Activated CD4-positive, alpha-beta T cell treated with anti-CD3 and anti-CD28 coated beads, Interleukin-2, amount 10 ng/mL, durations not matched to agents 7 days and 5 days (primary cell): Measurements from ENCODE around the gene GEMIN4. TPM values are rescaled to one million over a fixed set of nuclear protein-coding genes. Genes with fewer than 3 reads are reported as not detected.
"Not testable (repeated sequence)": the region's sequence is repeated elsewhere in the genome, so short reads cannot be mapped to it uniquely, and the experiment has no call there.

ENCODE experiments used
- CTCF ChIA-PET: fragments of 350-600 bp; sonication (Branson Sonifier 250); formaldehyde crosslinking; loops from one replicate; lab custom pipeline; 2021; ENCODE audit warnings: antibody characterized with exemption; lab: Charles Lee
- POLR2A ChIA-PET: fragments of 350-600 bp; sonication (Branson Sonifier 250); formaldehyde crosslinking; loops from one replicate; lab custom pipeline; 2021; ENCODE audit warnings: antibody characterized with exemption; lab: Charles Lee
- DNase-seq: peaks from one replicate; pipeline ENCODE4 v3.0.0-alpha.2; 2020
- H3K27ac Mint-ChIP-seq: one replicate; pipeline ENCODE4 v1.8.0; 2021; ENCODE audit warnings: mild to moderate bottlenecking, moderate library complexity, mixed read lengths
- H3K27me3 Mint-ChIP-seq: one replicate; pipeline ENCODE4 v1.8.0; 2021; ENCODE audit warnings: mixed read lengths
- H3K36me3 Mint-ChIP-seq: one replicate; pipeline ENCODE4 v1.8.0; 2021; ENCODE audit warnings: low read depth, mixed read lengths
- H3K4me1 Mint-ChIP-seq: one replicate; pipeline ENCODE4 v1.8.0; 2021; ENCODE audit warnings: mixed read lengths
- H3K4me3 Mint-ChIP-seq: one replicate; pipeline ENCODE4 v1.8.0; 2021; ENCODE audit warnings: mild to moderate bottlenecking, moderate library complexity, mixed read lengths
- H3K9me3 Mint-ChIP-seq: one replicate; pipeline ENCODE4 v1.8.0; 2021; ENCODE audit warnings: mixed read lengths
- total RNA-seq, 2 experiments: library from RNA; stranded (reverse); gene quantifications; one replicate each; pipeline ENCODE4 v1.2.3, GENCODE V29; 2021

Gene GEMIN4
- total RNA-seq, 2 experiments from 2014 or later, result 29.1 to 35.7 TPM

DNA sequence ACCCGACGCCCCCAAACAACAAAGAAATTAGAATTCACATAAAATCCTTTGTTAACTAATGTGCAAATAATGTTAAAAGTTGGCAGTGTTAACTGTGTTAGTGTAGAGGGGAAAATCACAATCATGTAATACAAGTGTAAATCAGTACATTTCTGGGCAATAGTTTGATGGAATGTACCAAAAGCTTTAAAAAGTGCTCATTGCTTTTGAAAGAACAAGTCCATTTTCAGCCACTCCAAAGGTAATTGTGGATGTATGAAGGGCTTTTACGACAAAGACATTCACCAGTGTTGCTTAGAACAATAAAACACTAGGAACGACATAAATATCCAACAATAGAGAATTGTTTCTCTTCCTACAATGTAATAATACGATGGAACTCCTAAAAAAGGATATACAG is 21.0 kb upstream of the GEMIN4 start:
- DNase-seq, result no peak
- no peak overlapping the region for H3K27ac Mint-ChIP-seq
- ChIA-PET CTCF (interaction anchor here (0.7 kb wide), 1 partner anchor 18 kb away, joined by 3 read pairs; no protein-coding TSS in a partner anchor), POLR2A (no interaction called here)
- H3K9me3 Mint-ChIP-seq, result no peaks in the 10 kb centered on the region
- H3K36me3 Mint-ChIP-seq, result peaks cover 64% of the 10 kb centered on the region
- H3K4me1 Mint-ChIP-seq, result peaks cover 13% of the 10 kb centered on the region
- H3K4me3 Mint-ChIP-seq, result no peak overlapping the region
- no peaks in the 10 kb centered on the region for H3K27me3 Mint-ChIP-seq

- H3K4me1 Mint-ChIP-seq, result no peaks in the 10 kb centered on the region
- H3K9me3 Mint-ChIP-seq, result no peaks in the 10 kb centered on the region
- ChIA-PET POLR2A (no interaction called here), CTCF (no interaction called here)
- peaks cover 43% of the 10 kb centered on the region for H3K36me3 Mint-ChIP-seq
- H3K27me3 Mint-ChIP-seq, result no peaks in the 10 kb centered on the region
- H3K4me3 Mint-ChIP-seq, result no peak overlapping the region
- H3K27ac Mint-ChIP-seq, result no peak overlapping the region
- no peak for DNase-seq
Observed at GRCh38 chr17:767076-767475, 15.0 kb upstream of the GEMIN4 start.

GRCh38 chr17:760371-760770 is 8.3 kb upstream of the GEMIN4 start:
- Mint-ChIP-seq H3K27me3 (no peaks in the 10 kb centered on the region), H3K9me3 (no peaks in the 10 kb centered on the region), H3K4me3 (no peak overlapping the region), H3K27ac (no peak overlapping the region), H3K4me1 (no peaks in the 10 kb centered on the region), H3K36me3 (peaks cover 32% of the 10 kb centered on the region)
- DNase-seq, result no peak
- POLR2A ChIA-PET, result no interaction called here
- CTCF ChIA-PET, result no interaction called here

DNA sequence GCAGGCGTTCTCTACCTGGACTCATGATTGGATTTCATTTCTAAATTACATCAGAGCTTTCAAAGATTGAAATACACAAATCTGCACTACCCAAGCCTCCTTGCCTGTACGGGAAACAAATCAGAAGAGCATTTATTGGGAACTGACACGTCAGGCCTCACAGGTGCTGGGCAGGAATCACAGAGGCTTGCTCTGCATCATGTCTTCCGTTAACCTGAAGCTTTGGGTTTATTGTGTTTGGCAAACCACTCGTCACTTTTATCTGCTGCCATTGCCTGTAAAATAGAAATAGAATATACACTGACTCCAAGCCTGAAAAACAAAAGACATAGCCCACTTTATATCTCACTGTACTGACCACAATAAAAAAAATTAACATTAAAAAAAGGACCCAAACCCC is 7.9 kb upstream of the GEMIN4 start:
- Mint-ChIP-seq H3K27ac (no peak overlapping the region), H3K4me3 (no peak overlapping the region), H3K27me3 (no peaks in the 10 kb centered on the region), H3K4me1 (no peaks in the 10 kb centered on the region), H3K9me3 (no peaks in the 10 kb centered on the region), H3K36me3 (peaks cover 29% of the 10 kb centered on the region)
- CTCF ChIA-PET, result interaction anchor here (0.9 kb wide), 1 partner anchor 172 kb away, joined by 3 read pairs; no protein-coding TSS in a partner anchor
- POLR2A ChIA-PET, result no interaction called here
- DNase-seq, result no peak

DNA sequence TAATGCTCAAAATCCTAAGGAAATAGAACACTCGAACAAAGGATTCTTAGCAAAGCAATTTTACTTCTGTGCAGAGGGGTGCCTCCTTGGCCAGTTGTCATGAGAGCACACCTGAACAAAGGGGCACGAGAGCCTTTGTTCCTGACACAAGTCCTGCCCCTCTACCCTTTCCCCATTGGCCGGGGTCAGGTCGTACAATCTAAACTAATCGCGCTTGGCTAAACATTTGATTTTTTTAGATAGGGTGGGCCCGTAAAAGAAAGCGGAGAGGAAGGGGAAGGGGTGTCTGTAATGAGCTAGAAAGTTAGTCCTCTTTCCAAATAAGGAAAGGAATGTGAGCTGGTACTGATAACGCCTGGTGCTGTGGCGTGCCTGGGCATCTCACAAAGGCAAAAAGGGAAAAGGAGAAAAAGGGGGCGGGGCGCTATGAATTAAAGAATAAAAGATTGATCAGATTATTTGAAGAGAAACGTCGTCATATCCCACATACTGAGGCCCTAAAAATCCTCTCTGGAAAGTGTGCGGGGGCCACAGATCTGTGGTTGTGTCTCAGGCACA is 4.0 kb upstream of the GEMIN4 start:
- POLR2A ChIA-PET, result not testable (repeated sequence)

DNA sequence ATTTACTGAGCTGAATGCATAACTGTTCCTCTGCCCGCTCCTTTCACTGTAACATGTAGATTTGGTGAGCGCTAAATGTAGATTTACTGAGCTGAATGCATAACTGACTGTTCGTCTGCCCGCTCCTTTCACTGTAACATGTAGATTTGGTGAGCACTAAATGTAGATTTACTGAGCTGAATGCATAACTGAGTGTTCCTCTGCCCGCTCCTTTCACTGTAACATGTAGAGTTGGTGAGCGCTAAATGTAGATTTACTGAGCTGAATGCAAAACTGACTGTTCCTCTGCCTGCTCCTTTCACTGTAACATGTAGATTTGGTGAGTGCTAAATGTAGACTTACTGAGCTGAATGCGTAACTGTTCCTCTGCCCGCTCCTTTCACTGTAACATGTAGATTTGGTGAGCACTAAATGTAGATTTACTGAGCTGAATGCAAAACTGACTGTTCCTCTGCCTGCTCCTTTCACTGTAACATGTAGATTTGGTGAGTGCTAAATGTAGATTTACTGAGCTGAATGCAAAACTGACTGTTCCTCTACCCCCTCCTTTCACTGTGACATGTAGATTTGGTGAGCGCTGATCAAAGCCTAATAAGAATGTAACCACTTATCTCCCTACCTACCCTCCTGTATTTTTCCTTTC is 3.4 kb upstream of the GEMIN4 start:
- POLR2A ChIA-PET, H3K4me3 Mint-ChIP-seq, H3K27me3 Mint-ChIP-seq, H3K9me3 Mint-ChIP-seq, H3K27ac Mint-ChIP-seq, DNase-seq: not testable (repeated sequence)
- peaks cover 22% of the 10 kb centered on the region for H3K4me1 Mint-ChIP-seq
- peaks cover 18% of the 10 kb centered on the region for H3K36me3 Mint-ChIP-seq
- CTCF ChIA-PET, result interaction anchor here (1.0 to 1.3 kb wide), 5 partner anchors 8 to 23 kb away, joined by 3 to 6 read pairs (median 3); no protein-coding TSS in a partner anchor

More for the DNA sequence above, 4.0 kb upstream of the GEMIN4 start:
- H3K9me3 Mint-ChIP-seq, DNase-seq, H3K27me3 Mint-ChIP-seq, H3K4me3 Mint-ChIP-seq, H3K27ac Mint-ChIP-seq: not testable (repeated sequence)
- H3K36me3 Mint-ChIP-seq, result peaks cover 16% of the 10 kb centered on the region
- H3K4me1 Mint-ChIP-seq, result peaks cover 15% of the 10 kb centered on the region
- CTCF ChIA-PET, result interaction anchor here (1.3 kb wide), 2 partner anchors 8 to 19 kb away, joined by 3 to 6 read pairs; no protein-coding TSS in a partner anchor

DNA sequence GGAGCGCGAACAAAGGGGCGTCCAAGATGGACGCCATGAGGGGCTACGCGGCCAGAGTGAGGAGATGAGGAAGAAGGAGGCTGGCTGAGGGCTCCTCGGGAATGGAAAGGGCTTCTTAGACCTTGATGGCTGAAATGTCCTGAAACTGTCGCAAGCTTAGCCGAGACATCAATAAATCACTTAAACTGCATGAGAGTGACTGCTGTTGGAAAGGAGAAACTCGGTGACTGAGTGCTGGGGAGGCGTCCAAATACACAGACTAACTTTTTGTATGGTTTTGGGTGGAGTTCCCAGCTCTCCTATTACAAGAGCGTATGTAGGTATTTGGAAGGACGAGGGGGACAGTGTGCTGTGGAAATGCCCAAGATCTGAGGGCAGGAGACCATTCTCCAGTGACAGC is 1.4 kb upstream of the GEMIN4 start:
- Mint-ChIP-seq H3K27ac (peak overlapping the region; percentile 79), H3K9me3 (peaks cover 6% of the 10 kb centered on the region), H3K36me3 (peaks cover 25% of the 10 kb centered on the region), H3K27me3 (no peaks in the 10 kb centered on the region), H3K4me3 (peak overlapping the region; percentile 54), H3K4me1 (peaks cover 35% of the 10 kb centered on the region)
- DNase-seq, result no peak
- ChIA-PET CTCF (interaction anchor here (0.6 to 1.5 kb wide), 6 partner anchors 9 to 258 kb away, joined by 3 to 6 read pairs (median 4); no protein-coding TSS in a partner anchor), POLR2A (no interaction called here)

GRCh38 chr17:752620-753219 is 656 bp upstream of the GEMIN4 start:
- DNase-seq, result no peak
- peak overlapping the region; percentile 88 for H3K4me3 Mint-ChIP-seq
- H3K27ac Mint-ChIP-seq, result peak overlapping the region; percentile 98
- CTCF ChIA-PET, result interaction anchor here (0.6 to 1.5 kb wide), 11 partner anchors 9 to 340 kb away, joined by 3 to 6 read pairs (median 3); no protein-coding TSS in a partner anchor
- H3K36me3 Mint-ChIP-seq, result peaks cover 32% of the 10 kb centered on the region
- peaks cover 35% of the 10 kb centered on the region for H3K4me1 Mint-ChIP-seq
- POLR2A ChIA-PET, result interaction anchor here (0.6 kb wide), 1 partner anchor 81 kb away, joined by 5 read pairs; no protein-coding TSS in a partner anchor
- H3K9me3 Mint-ChIP-seq, result peaks cover 6% of the 10 kb centered on the region
- no peaks in the 10 kb centered on the region for H3K27me3 Mint-ChIP-seq

DNA sequence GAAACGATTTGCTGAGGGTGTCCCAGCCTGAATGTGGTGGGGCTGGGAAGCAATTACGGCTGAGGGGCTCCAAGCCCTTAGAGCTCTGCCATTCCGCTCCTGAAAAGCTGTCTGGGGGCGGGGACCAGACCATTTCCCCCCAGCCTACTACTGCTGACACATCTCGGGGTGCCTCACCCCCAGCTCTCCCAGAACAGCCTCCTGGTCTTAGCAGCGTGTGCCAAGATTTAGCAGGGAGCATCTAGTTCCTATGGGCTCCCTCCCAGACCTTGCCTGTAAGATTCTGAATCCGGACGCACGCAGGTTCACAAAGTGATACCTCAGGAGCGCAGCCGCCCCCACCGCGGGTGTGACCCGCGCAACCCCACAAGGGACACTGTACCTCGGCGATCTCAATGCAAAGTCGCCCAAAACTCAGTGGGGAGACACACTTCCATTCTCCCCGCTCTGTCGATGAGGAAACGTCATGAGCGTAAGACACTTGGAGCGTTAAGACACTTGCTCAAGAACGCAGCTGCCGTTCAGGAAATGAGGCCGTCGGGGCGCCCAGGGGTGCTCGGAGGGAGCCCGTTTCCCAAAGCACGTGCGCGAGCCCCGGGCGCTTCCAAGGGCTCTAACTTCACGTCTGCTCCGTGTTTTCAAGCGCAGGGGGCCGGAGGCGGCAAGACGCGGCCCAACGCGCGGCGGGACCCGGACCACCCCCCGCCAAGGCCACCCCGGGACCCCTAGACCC is 629 bp downstream of the GEMIN4 start:
- peak overlapping the region; percentile 95 for H3K27ac Mint-ChIP-seq
- H3K36me3 Mint-ChIP-seq, result peaks cover 44% of the 10 kb centered on the region
- H3K4me1 Mint-ChIP-seq, result peaks cover 35% of the 10 kb centered on the region
- H3K4me3 Mint-ChIP-seq, result peak overlapping the region; percentile 88
- peak; percentile 66 for DNase-seq
- CTCF ChIA-PET, result interaction anchor here (1.1 to 2.0 kb wide), 3 partner anchors 11 to 297 kb away, joined by 3 to 11 read pairs (median 5); partner anchors contain the start of gene TIMM22
- H3K27me3 Mint-ChIP-seq, result no peaks in the 10 kb centered on the region
- H3K9me3 Mint-ChIP-seq, result peaks cover 6% of the 10 kb centered on the region
- POLR2A ChIA-PET, result interaction anchor here (0.6 kb wide), 1 partner anchor 36 kb away, joined by 3 read pairs; no protein-coding TSS in a partner anchor

GRCh38 chr17:750431-751037 is 1.5 kb downstream of the GEMIN4 start:
- POLR2A ChIA-PET, result interaction anchor here (0.6 kb wide), 1 partner anchor 254 kb away, joined by 4 read pairs; no protein-coding TSS in a partner anchor
- Mint-ChIP-seq H3K9me3 (peaks cover 6% of the 10 kb centered on the region), H3K4me3 (peak overlapping the region; percentile 88), H3K4me1 (peaks cover 35% of the 10 kb centered on the region), H3K36me3 (peaks cover 43% of the 10 kb centered on the region), H3K27ac (peak overlapping the region; percentile 95), H3K27me3 (no peaks in the 10 kb centered on the region)
- no peak for DNase-seq
- CTCF ChIA-PET, result interaction anchor here (1.1 to 2.0 kb wide), 3 partner anchors 10 to 298 kb away, joined by 3 to 11 read pairs (median 5); partner anchors contain the start of gene TIMM22

- DNase-seq, H3K9me3 Mint-ChIP-seq, H3K27me3 Mint-ChIP-seq, POLR2A ChIA-PET, H3K4me3 Mint-ChIP-seq, CTCF ChIA-PET, H3K27ac Mint-ChIP-seq: not testable (repeated sequence)
- Mint-ChIP-seq H3K36me3 (peaks cover 44% of the 10 kb centered on the region), H3K4me1 (peaks cover 36% of the 10 kb centered on the region)
Observed at GRCh38 chr17:749359-749758, 2.7 kb downstream of the GEMIN4 start.

- H3K9me3 Mint-ChIP-seq, POLR2A ChIA-PET: not testable (repeated sequence)
Observed at GRCh38 chr17:748604-749003, 3.5 kb downstream of the GEMIN4 start.

More at GRCh38 chr17:748604-749003, 3.5 kb downstream of the GEMIN4 start:
- peaks cover 39% of the 10 kb centered on the region for H3K4me1 Mint-ChIP-seq
- DNase-seq, H3K27ac Mint-ChIP-seq, H3K4me3 Mint-ChIP-seq, H3K27me3 Mint-ChIP-seq, CTCF ChIA-PET: not testable (repeated sequence)
- peaks cover 50% of the 10 kb centered on the region for H3K36me3 Mint-ChIP-seq
